Neural cell (in vitro differentiated cells): ENCODE results near the gene PPM1N. TPM values are rescaled to one million over a fixed set of nuclear protein-coding genes. Genes with fewer than 3 reads are reported as not detected.
A peak's percentile ranks its signal among the peaks of the same experiment; 100 is the strongest.

Source experiments
- H2AFZ ChIP-seq: fragments of 200-600, 300-800 bp; sonication (generic), shearing (Covaris generic); 2 replicates; pipeline ENCODE4 v1.6.0; 2014; ENCODE audit warnings: low read depth, mild to moderate bottlenecking, antibody characterized with exemption, low read length, moderate library complexity
- H3F3A ChIP-seq: fragments of 200-600 bp; shearing (Covaris generic); 2 replicates; pipeline ENCODE4 v1.6.1; 2016; ENCODE audit warnings: mild to moderate bottlenecking, moderate library complexity, mixed read lengths, antibody characterized with exemption, low read length; ENCODE audit not compliant: insufficient read depth, poor library complexity, severe bottlenecking
- H3K27ac ChIP-seq: fragments of 200-600, 300-800 bp; sonication (generic), shearing (Covaris generic); 2 replicates; pipeline ENCODE4 v1.5.1; 2014; ENCODE audit warnings: mild to moderate bottlenecking, low read length, moderate library complexity
- H3K27me3 ChIP-seq: fragments of 300-800, 200-600 bp; sonication (generic), shearing (Covaris generic); 2 replicates; pipeline ENCODE4 v1.6.0; 2014; ENCODE audit warnings: mild to moderate bottlenecking, low read depth, low read length, moderate library complexity; ENCODE audit not compliant: insufficient read depth
- H3K36me3 ChIP-seq: fragments of 300-800, 200-600 bp; sonication (generic), shearing (Covaris generic); 2 replicates; pipeline ENCODE4 v1.5.1; 2014; ENCODE audit warnings: mild to moderate bottlenecking, antibody characterized with exemption, low read length, moderate library complexity; ENCODE audit not compliant: insufficient read depth
- H3K4me2 ChIP-seq: fragments of 300-800, 200-600 bp; sonication (generic), shearing (Covaris generic); 2 replicates; pipeline ENCODE4 v1.6.0; 2014; ENCODE audit warnings: mild to moderate bottlenecking, low read length
- H3K4me3 ChIP-seq: fragments of 300-800, 200-600 bp; sonication (generic), shearing (Covaris generic); 2 replicates; pipeline ENCODE4 v1.5.1; 2014; ENCODE audit warnings: mild to moderate bottlenecking, low read length, moderate library complexity
- H3K79me2 ChIP-seq: fragments of 200-600 bp; shearing (Covaris generic); replicated peaks from 2 replicates; pipeline ENCODE4 v1.6.0; 2014; ENCODE audit warnings: mild to moderate bottlenecking, low read length, moderate library complexity; ENCODE audit not compliant: insufficient read depth
- H3K9ac ChIP-seq: fragments of 300-800, 200-600 bp; sonication (generic), shearing (Covaris generic); 2 replicates; pipeline ENCODE4 v1.6.1; 2016; ENCODE audit warnings: mild to moderate bottlenecking, low read length, mixed read lengths
- H3K9me2 ChIP-seq: fragments of 200-600 bp; shearing (Covaris generic); 2 replicates; pipeline ENCODE4 v1.6.1; 2016; ENCODE audit warnings: mild to moderate bottlenecking, low read length, mixed read lengths; ENCODE audit not compliant: insufficient read depth
- H3K9me3 ChIP-seq: fragments of 200-600, 300-800 bp; sonication (generic), shearing (Covaris generic); 2 replicates; pipeline ENCODE4 v1.6.1; 2016; ENCODE audit warnings: mild to moderate bottlenecking, mixed run types, low read length, moderate library complexity, mixed read lengths
- H4K20me1 ChIP-seq: fragments of 200-600 bp; shearing (Covaris generic); 2 replicates; pipeline ENCODE4 v1.6.1; 2016; ENCODE audit warnings: mild to moderate bottlenecking, mixed run types; ENCODE audit not compliant: insufficient read depth
- EP300 ChIP-seq: fragments of 450-650 bp; conservative IDR thresholded peaks from 2 replicates; pipeline ENCODE4 v1.6.1; 2014; ENCODE audit warnings: antibody characterized with exemption, mild to moderate bottlenecking, moderate library complexity; ENCODE audit not compliant: poor library complexity, severe bottlenecking
- EZH2 ChIP-seq: fragments of 200-600, 300-800 bp; shearing (Covaris generic), sonication (generic); IDR thresholded peaks from 2 replicates; pipeline ENCODE4 v1.6.1; 2014; ENCODE audit warnings: antibody characterized with exemption, low read length, borderline replicate concordance, mild to moderate bottlenecking; ENCODE audit not compliant: insufficient read depth, poor library complexity, severe bottlenecking
- MXI1 ChIP-seq: fragments of 450-650 bp; conservative IDR thresholded peaks from 2 replicates; pipeline ENCODE4 v1.6.1; 2014; ENCODE audit warnings: antibody characterized with exemption, mild to moderate bottlenecking; ENCODE audit not compliant: poor library complexity, severe bottlenecking
- POLR2AphosphoS5 ChIP-seq: IDR thresholded peaks from 2 replicates; pipeline ENCODE4 v1.6.1; 2012
- RAD21 ChIP-seq: fragments of 450-650 bp; conservative IDR thresholded peaks from 2 replicates; pipeline ENCODE4 v1.6.1; 2014; ENCODE audit warnings: antibody characterized with exemption, mild to moderate bottlenecking, moderate library complexity
- SMC3 ChIP-seq: fragments of 450-650 bp; conservative IDR thresholded peaks from 2 replicates; pipeline ENCODE4 v1.6.1; 2014; ENCODE audit warnings: antibody characterized with exemption, mild to moderate bottlenecking, moderate library complexity; ENCODE audit not compliant: poor library complexity
- TAF1 ChIP-seq: IDR thresholded peaks from 2 replicates; pipeline ENCODE4 v1.6.1; 2012; ENCODE audit warnings: low read depth
- polyA minus RNA-seq: library from RNA; depleted of rRNA, polyadenylated mRNA; stranded (reverse); fragments of >200 nt; gene quantifications from 2 replicates; pipeline ENCODE4 v1.2.3, GENCODE V29; 2014
- polyA plus RNA-seq: library from polyadenylated mRNA; depleted of rRNA; stranded (reverse); fragments of >200 nt; gene quantifications from 2 replicates; pipeline ENCODE4 v1.2.3, GENCODE V29; 2014
- TF ChIP-seq, protein P1 (sequence below): fragments of 450-650 bp; IDR thresholded peaks from 2 replicates; pipeline ENCODE4 v1.5.1; 2014; ENCODE audit warnings: antibody characterized with exemption, mild to moderate bottlenecking, moderate library complexity; ENCODE audit not compliant: poor library complexity, severe bottlenecking
- TF ChIP-seq, protein P2 (sequence below): IDR thresholded peaks from 2 replicates; pipeline ENCODE4 v1.6.1; 2012; ENCODE audit warnings: borderline replicate concordance

PPM1N gene, protein sequence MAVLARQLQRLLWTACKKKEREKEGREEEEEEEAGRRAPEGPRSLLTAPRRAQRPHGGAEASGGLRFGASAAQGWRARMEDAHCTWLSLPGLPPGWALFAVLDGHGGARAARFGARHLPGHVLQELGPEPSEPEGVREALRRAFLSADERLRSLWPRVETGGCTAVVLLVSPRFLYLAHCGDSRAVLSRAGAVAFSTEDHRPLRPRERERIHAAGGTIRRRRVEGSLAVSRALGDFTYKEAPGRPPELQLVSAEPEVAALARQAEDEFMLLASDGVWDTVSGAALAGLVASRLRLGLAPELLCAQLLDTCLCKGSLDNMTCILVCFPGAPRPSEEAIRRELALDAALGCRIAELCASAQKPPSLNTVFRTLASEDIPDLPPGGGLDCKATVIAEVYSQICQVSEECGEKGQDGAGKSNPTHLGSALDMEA
- 1.0 and 1.8 TPM in 2 replicates for polyA plus RNA-seq
- not detected in 2 replicates for polyA minus RNA-seq

DNA sequence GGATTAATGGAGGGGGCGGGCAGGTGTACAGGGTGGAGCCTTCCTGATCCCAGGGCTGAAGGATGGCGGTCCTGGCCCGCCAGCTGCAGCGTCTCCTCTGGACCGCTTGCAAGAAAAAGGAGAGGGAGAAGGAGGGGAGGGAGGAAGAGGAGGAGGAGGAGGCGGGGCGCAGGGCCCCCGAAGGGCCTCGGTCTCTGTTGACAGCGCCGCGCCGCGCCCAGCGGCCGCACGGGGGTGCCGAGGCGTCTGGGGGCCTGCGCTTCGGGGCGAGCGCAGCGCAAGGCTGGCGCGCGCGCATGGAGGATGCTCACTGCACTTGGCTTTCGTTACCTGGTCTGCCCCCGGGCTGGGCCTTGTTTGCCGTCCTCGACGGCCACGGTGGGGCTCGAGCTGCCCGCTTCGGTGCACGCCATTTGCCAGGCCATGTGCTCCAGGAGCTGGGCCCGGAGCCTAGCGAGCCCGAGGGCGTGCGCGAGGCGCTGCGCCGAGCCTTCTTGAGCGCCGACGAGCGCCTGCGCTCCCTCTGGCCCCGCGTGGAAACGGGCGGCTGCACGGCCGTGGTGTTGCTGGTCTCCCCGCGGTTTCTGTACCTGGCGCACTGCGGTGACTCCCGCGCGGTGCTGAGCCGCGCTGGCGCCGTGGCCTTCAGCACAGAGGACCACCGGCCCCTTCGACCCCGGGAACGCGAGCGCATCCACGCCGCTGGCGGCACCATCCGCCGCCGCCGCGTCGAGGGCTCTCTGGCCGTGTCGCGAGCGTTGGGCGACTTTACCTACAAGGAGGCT is at the start of gene PPM1N:
TSS of gene PPM1N (plus strand) at position 33 of the 785 bp plus-strand sequence. CDS start at position 63, 30 bp downstream.
- H3K4me2 ChIP-seq: no peak within 1 kb of the TSS
- no peaks in the 10 kb centered on the region for H3K9me2 ChIP-seq
- H2AFZ ChIP-seq: no peak within 1 kb of the TSS
- no peaks in the 10 kb centered on the region for H3K36me3 ChIP-seq
- peaks cover 49% of the 10 kb centered on the region for H3K27me3 ChIP-seq
- H3K27ac ChIP-seq: no peak within 1 kb of the TSS
- no peak for TF ChIP-seq RAD21
- TF ChIP-seq, protein P1, sequence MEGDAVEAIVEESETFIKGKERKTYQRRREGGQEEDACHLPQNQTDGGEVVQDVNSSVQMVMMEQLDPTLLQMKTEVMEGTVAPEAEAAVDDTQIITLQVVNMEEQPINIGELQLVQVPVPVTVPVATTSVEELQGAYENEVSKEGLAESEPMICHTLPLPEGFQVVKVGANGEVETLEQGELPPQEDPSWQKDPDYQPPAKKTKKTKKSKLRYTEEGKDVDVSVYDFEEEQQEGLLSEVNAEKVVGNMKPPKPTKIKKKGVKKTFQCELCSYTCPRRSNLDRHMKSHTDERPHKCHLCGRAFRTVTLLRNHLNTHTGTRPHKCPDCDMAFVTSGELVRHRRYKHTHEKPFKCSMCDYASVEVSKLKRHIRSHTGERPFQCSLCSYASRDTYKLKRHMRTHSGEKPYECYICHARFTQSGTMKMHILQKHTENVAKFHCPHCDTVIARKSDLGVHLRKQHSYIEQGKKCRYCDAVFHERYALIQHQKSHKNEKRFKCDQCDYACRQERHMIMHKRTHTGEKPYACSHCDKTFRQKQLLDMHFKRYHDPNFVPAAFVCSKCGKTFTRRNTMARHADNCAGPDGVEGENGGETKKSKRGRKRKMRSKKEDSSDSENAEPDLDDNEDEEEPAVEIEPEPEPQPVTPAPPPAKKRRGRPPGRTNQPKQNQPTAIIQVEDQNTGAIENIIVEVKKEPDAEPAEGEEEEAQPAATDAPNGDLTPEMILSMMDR: peak; percentile 36
- TF ChIP-seq MXI1: peak; percentile 19
- TF ChIP-seq POLR2AphosphoS5: peak; percentile 9
- H3K9ac ChIP-seq: peak within 1 kb of the TSS; percentile 97
- peaks cover 3% of the 10 kb centered on the region for H3K79me2 ChIP-seq
- no peaks in the 10 kb centered on the region for H4K20me1 ChIP-seq
- peak within 1 kb of the TSS; percentile 99 for H3K4me3 ChIP-seq
- no peaks in the 10 kb centered on the region for H3K9me3 ChIP-seq
- H3F3A ChIP-seq: no peaks in the 10 kb centered on the region

DNA sequence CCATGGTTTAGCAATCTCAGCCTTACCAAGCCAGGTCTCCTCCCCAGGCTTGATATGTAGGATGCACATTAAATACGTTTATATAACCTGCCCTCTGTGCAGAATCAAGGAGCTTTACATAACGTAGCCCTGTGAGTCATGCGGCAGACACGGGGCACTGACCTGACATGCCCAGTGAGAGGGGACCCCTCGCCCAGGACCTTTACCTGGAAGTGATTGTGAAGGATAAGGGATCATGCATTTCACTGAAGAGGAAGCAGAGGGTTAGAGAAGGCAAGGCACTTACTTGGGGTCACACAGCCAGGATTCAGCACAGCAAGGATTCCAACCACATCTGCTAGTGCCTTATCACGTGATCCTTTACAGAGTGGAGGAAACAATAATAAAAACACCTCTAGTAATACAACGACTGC is 49.4 kb upstream of the PPM1N start:
- no peaks in the 10 kb centered on the region for H3K36me3 ChIP-seq
- no peak overlapping the region for H3K27ac ChIP-seq
- H3K27me3 ChIP-seq: no peaks in the 10 kb centered on the region
- no peaks in the 10 kb centered on the region for H3K9me2 ChIP-seq
- no peaks in the 10 kb centered on the region for H4K20me1 ChIP-seq
- no peak overlapping the region for H3K4me2 ChIP-seq
- TF ChIP-seq SMC3 (no peak), POLR2AphosphoS5 (no peak), TAF1 (no peak), RAD21 (no peak), EZH2 (no peak), MXI1 (no peak), EP300 (no peak)
- TF ChIP-seq, protein P2, sequence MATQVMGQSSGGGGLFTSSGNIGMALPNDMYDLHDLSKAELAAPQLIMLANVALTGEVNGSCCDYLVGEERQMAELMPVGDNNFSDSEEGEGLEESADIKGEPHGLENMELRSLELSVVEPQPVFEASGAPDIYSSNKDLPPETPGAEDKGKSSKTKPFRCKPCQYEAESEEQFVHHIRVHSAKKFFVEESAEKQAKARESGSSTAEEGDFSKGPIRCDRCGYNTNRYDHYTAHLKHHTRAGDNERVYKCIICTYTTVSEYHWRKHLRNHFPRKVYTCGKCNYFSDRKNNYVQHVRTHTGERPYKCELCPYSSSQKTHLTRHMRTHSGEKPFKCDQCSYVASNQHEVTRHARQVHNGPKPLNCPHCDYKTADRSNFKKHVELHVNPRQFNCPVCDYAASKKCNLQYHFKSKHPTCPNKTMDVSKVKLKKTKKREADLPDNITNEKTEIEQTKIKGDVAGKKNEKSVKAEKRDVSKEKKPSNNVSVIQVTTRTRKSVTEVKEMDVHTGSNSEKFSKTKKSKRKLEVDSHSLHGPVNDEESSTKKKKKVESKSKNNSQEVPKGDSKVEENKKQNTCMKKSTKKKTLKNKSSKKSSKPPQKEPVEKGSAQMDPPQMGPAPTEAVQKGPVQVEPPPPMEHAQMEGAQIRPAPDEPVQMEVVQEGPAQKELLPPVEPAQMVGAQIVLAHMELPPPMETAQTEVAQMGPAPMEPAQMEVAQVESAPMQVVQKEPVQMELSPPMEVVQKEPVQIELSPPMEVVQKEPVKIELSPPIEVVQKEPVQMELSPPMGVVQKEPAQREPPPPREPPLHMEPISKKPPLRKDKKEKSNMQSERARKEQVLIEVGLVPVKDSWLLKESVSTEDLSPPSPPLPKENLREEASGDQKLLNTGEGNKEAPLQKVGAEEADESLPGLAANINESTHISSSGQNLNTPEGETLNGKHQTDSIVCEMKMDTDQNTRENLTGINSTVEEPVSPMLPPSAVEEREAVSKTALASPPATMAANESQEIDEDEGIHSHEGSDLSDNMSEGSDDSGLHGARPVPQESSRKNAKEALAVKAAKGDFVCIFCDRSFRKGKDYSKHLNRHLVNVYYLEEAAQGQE: no peak
- TF ChIP-seq, protein P1: no peak
- no peaks in the 10 kb centered on the region for H3K9me3 ChIP-seq
- no peak overlapping the region for H3K9ac ChIP-seq
- no peak overlapping the region for H2AFZ ChIP-seq
- H3F3A ChIP-seq: no peaks in the 10 kb centered on the region
- H3K79me2 ChIP-seq: no peaks in the 10 kb centered on the region
- no peak overlapping the region for H3K4me3 ChIP-seq
